Measurements from ENCODE around the gene CHMP4A.

Gene CHMP4A

DNA sequence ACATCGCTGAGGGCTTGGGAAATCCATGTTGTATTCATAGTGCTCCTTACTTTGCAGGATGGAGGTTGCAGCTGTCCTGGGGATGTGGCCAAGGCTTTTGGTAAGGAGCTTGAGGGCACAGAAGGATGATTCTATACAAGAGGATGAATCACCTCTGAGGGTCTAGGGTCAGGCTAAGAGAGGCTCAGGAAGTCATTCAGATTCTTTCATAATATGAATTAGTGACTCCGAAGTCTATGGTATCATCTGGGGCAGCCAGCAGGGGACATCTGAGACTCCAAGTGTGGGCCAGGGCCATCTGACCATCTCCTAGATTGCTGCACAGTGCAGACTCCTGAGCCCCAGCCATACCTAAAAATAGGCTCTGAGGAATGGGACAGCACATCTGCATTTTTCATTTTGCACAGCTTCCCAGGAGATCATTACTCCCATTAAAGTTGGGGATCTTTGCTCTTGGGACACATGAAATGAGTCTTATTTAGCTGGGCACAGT lies 24.2 kb upstream of the CHMP4A start:
- Histone ChIP-seq H3K79me2 (ENCODE audit: insufficient read depth, low read length) (peaks cover 17% of the 10 kb centered on the region; the same call in 1 of the 2 replicates), H3K9me2 (replicated peaks; ENCODE audit: insufficient read depth, low read length) (no peaks in the 10 kb centered on the region), H4K20me1 (ENCODE audit: low read depth, low read length) (no peaks in the 10 kb centered on the region; the same call in 1 of the 2 replicates), H3K27me3 (ENCODE audit: low read length) (no peaks in the 10 kb centered on the region), H3K9ac (ENCODE audit: low read length) (no peak overlapping the region), H3K4me2 (ENCODE audit: low read depth, low read length, poor library complexity, severe bottlenecking) (no peak overlapping the region), H3K27ac (ENCODE audit: low read depth, low read length) (no peak overlapping the region), H2AFZ (ENCODE audit: low read depth, low read length, severe bottlenecking) (no peak overlapping the region), H3K9me3 (ENCODE audit: insufficient read depth, low read length) (no peaks in the 10 kb centered on the region), H3F3A (ENCODE audit: insufficient read depth) (peaks cover 13% of the 10 kb centered on the region; the same call in 1 of the 2 replicates), H3K4me3 (ENCODE audit: insufficient read depth, low read length, poor library complexity, severe bottlenecking) (no peak overlapping the region), H3K36me3 (ENCODE audit: low read length) (no peaks in the 10 kb centered on the region; the same call in 1 of the 2 replicates)
- TF ChIP-seq, protein P1, sequence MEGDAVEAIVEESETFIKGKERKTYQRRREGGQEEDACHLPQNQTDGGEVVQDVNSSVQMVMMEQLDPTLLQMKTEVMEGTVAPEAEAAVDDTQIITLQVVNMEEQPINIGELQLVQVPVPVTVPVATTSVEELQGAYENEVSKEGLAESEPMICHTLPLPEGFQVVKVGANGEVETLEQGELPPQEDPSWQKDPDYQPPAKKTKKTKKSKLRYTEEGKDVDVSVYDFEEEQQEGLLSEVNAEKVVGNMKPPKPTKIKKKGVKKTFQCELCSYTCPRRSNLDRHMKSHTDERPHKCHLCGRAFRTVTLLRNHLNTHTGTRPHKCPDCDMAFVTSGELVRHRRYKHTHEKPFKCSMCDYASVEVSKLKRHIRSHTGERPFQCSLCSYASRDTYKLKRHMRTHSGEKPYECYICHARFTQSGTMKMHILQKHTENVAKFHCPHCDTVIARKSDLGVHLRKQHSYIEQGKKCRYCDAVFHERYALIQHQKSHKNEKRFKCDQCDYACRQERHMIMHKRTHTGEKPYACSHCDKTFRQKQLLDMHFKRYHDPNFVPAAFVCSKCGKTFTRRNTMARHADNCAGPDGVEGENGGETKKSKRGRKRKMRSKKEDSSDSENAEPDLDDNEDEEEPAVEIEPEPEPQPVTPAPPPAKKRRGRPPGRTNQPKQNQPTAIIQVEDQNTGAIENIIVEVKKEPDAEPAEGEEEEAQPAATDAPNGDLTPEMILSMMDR (IDR thresholded peaks at IDR 0.05; ENCODE audit: insufficient read depth, low read length, poor library complexity, severe bottlenecking): no peak
- TF ChIP-seq EZH2phosphoT487 (conservative IDR thresholded peaks at IDR 0.05; ENCODE audit: low read length): no peak

GRCh38 chr14:24236689-24237462 lies 23.6 kb upstream of the CHMP4A start:
- no peak overlapping the region for H3K27ac ChIP-seq (ENCODE audit: low read depth, low read length)
- TF ChIP-seq EZH2phosphoT487 (conservative IDR thresholded peaks at IDR 0.05; ENCODE audit: low read length): no peak
- H3K27me3 ChIP-seq (ENCODE audit: low read length): no peaks in the 10 kb centered on the region
- H4K20me1 ChIP-seq (ENCODE audit: low read depth, low read length): no peaks in the 10 kb centered on the region; the same call in 1 of the 2 replicates
- H3K9ac ChIP-seq (ENCODE audit: low read length): no peak overlapping the region
- H3F3A ChIP-seq (ENCODE audit: insufficient read depth): peaks cover 13% of the 10 kb centered on the region; the same call in 1 of the 2 replicates
- no peak overlapping the region for H3K4me3 ChIP-seq (ENCODE audit: insufficient read depth, low read length, poor library complexity, severe bottlenecking)
- no peaks in the 10 kb centered on the region for H3K9me2 ChIP-seq (replicated peaks; ENCODE audit: insufficient read depth, low read length)
- H3K36me3 ChIP-seq (ENCODE audit: low read length): no peaks in the 10 kb centered on the region; the same call in 1 of the 2 replicates
- no peak overlapping the region for H2AFZ ChIP-seq (ENCODE audit: low read depth, low read length, severe bottlenecking)
- no peaks in the 10 kb centered on the region for H3K9me3 ChIP-seq (ENCODE audit: insufficient read depth, low read length)
- no peak overlapping the region for H3K4me2 ChIP-seq (ENCODE audit: low read depth, low read length, poor library complexity, severe bottlenecking)
- H3K79me2 ChIP-seq (ENCODE audit: insufficient read depth, low read length): peaks cover 18% of the 10 kb centered on the region; the same call in 1 of the 2 replicates

- H3K9me3 ChIP-seq (ENCODE audit: insufficient read depth, low read length): no peaks in the 10 kb centered on the region
- TF ChIP-seq, protein P1 (IDR thresholded peaks at IDR 0.05; ENCODE audit: insufficient read depth, low read length, poor library complexity, severe bottlenecking): no peak
- TF ChIP-seq EZH2phosphoT487 (conservative IDR thresholded peaks at IDR 0.05; ENCODE audit: low read length): no peak
- no peak overlapping the region for H3K27ac ChIP-seq (ENCODE audit: low read depth, low read length)
- H4K20me1 ChIP-seq (ENCODE audit: low read depth, low read length): no peaks in the 10 kb centered on the region
- H3K27me3 ChIP-seq (ENCODE audit: low read length): no peaks in the 10 kb centered on the region
- H3F3A ChIP-seq (ENCODE audit: insufficient read depth): peaks cover 13% of the 10 kb centered on the region; the same call in 1 of the 2 replicates
- H3K4me3 ChIP-seq (ENCODE audit: insufficient read depth, low read length, poor library complexity, severe bottlenecking): no peak overlapping the region
- H3K9me2 ChIP-seq (replicated peaks; ENCODE audit: insufficient read depth, low read length): no peaks in the 10 kb centered on the region
- H3K9ac ChIP-seq (ENCODE audit: low read length): no peak overlapping the region
- no peak overlapping the region for H3K4me2 ChIP-seq (ENCODE audit: low read depth, low read length, poor library complexity, severe bottlenecking)
- no peak overlapping the region for H2AFZ ChIP-seq (ENCODE audit: low read depth, low read length, severe bottlenecking)
- H3K36me3 ChIP-seq (ENCODE audit: low read length): no peaks in the 10 kb centered on the region; the same call in 1 of the 2 replicates
- peaks cover 21% of the 10 kb centered on the region for H3K79me2 ChIP-seq (ENCODE audit: insufficient read depth, low read length)
Observed at GRCh38 chr14:24235804-24236688, 22.8 kb upstream of the CHMP4A start.
